Measurements from ENCODE around the gene DDX31. TPM values are rescaled to one million over a fixed set of nuclear protein-coding genes. Genes with fewer than 3 reads are reported as not detected.
A peak's percentile ranks its signal among the peaks of the same experiment; 100 is the strongest.
"Not testable (repeated sequence)": the region's sequence is repeated elsewhere in the genome, so short reads cannot be mapped to it uniquely, and the experiment has no call there.

DDX31 gene
- total and polyA plus RNA-seq, 9 of the 15 experiments (the other 6 are each of a cell fraction or from before 2014, with no cell fraction given), result 11.9 to 24.6 (median 22.2) TPM

DNA sequence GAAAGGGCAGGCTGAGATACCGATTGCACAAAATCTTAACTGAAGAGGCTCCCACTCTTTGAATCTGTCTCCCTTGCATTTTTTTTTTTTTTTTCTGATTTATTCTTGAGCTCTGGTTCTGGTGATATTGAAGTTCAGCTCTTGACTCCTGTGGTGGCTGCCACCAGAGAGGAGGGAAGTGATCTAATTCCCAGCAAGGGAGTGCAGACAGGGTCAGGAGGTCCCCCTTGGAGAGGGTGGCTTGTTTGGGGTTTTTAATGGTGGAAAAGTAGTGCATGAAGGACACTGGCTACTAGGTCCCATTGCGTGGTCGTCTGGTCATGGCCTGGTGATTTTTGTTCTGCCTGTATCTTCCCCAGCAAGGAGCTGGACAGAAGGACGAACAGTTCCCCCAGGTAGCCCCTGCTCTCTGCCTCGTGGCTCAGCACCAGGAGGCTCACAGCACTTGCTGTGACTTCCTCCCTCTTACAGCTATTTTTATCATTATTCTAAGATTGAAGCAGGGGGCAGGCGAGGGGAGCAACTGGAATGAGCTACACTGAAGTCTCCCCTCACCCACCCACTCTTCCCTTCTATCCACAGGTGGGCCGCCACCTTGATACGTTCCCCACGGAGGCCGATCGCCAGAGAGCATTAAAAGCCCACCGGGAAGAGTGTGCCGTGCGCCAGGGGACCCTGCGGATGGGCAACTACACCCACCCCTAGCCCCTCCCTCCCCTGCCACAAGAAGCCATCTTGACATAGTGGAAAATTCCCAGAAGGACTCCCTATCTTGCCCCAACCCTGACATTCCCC, 97.8 kb downstream of the DDX31 start:
- Histone ChIP-seq H2AFZ (ENCODE audit: low read depth, low read length) (no peak overlapping the region), H4K20me1 (replicated peaks; ENCODE audit: control insufficient read depth, insufficient read depth, low read length) (peaks cover 7% of the 10 kb centered on the region), H3K79me2 (ENCODE audit: control insufficient read depth, insufficient read depth, low read length) (no peaks in the 10 kb centered on the region), H3K9me3 (replicated peaks; ENCODE audit: control insufficient read depth, insufficient read depth, low read depth, low read length) (no peaks in the 10 kb centered on the region), H3K36me3 (ENCODE audit: control insufficient read depth, insufficient read depth, low read length) (no peaks in the 10 kb centered on the region), H3K9me1 (ENCODE audit: control insufficient read depth, insufficient read depth, low read length) (no peaks in the 10 kb centered on the region), H3K4me1 (replicated peaks in 1 of 2; ENCODE audit: control insufficient read depth in 2 of 2, insufficient read depth in 2 of 2, low read length in 2 of 2) (no peaks in the 10 kb centered on the region), H3K27ac (ENCODE audit: extremely low read depth, low read depth, low read length) (no peak overlapping the region), H3K4me3 (no peak overlapping the region), H3K27me3 (ENCODE audit: control insufficient read depth in 2 of 2, insufficient read depth in 2 of 2, low read length in 2 of 2) (peaks cover 6 to 59% of the 10 kb centered on the region in 2 experiments; a peak in 4 of 5 replicates), H3K4me2 (ENCODE audit: insufficient read depth, low read length) (no peak overlapping the region), H3K9ac (ENCODE audit: insufficient read depth in 1 of 2, low read depth in 2 of 2, low read length in 2 of 2) (no peak overlapping the region)
- DNase-seq (ENCODE audit: extremely low read depth in 1 of 4, low spot score in 3 of 4), result no peak
- no peak for FAIRE-seq
- CTCF ChIA-PET (ENCODE audit: low intra/inter-chr PET ratio), result no interaction called here
- TF ChIP-seq ZNF316 (IDR thresholded peaks at IDR 0.05) (0 out of 2 replicates have a peak, but pooled peaks have one; percentile 17), KLF6 (CRISPR knock-in tag; IDR thresholded peaks at IDR 0.05; ENCODE audit: borderline replicate concordance) (no peak)
- 3% methylated on average over 13 of the region's 15 CpGs for WGBS (ENCODE audit: insufficient coverage, low coverage, missing lambda C conversion rate)
- POLR2A ChIA-PET, result interaction anchor here (0.6 kb wide), 1 partner anchor 175 kb away, joined by 3 read pairs; no protein-coding TSS in a partner anchor
- in situ Hi-C loops (cut with MboI), result no loop called here
- intact Hi-C loops (cut with micrococcal nuclease), result no loop called here
- ATAC-seq, result no peak
- no TSS peak for BruUV-seq (replicated peaks)

GRCh38 chr9:132568787-132569186, 101.0 kb downstream of the DDX31 start:
- ATAC-seq; H3K27ac ChIP-seq (ENCODE audit: extremely low read depth, low read depth, low read length); H3K9ac ChIP-seq (ENCODE audit: insufficient read depth in 1 of 2, low read depth in 2 of 2, low read length in 2 of 2); FAIRE-seq; H3K9me3 ChIP-seq (replicated peaks; ENCODE audit: control insufficient read depth, insufficient read depth, low read depth, low read length); H3K4me1 ChIP-seq (replicated peaks in 1 of 2; ENCODE audit: control insufficient read depth in 2 of 2, insufficient read depth in 2 of 2, low read length in 2 of 2); BruUV-seq (replicated peaks); H3K79me2 ChIP-seq (ENCODE audit: control insufficient read depth, insufficient read depth, low read length); H3K4me3 ChIP-seq; H3K4me2 ChIP-seq (ENCODE audit: insufficient read depth, low read length); H3K9me1 ChIP-seq (ENCODE audit: control insufficient read depth, insufficient read depth, low read length); DNase-seq (ENCODE audit: extremely low read depth in 1 of 4, low spot score in 3 of 4); H4K20me1 ChIP-seq (replicated peaks; ENCODE audit: control insufficient read depth, insufficient read depth, low read length); H2AFZ ChIP-seq (ENCODE audit: low read depth, low read length); H3K36me3 ChIP-seq (ENCODE audit: control insufficient read depth, insufficient read depth, low read length); CTCF ChIA-PET (ENCODE audit: low intra/inter-chr PET ratio); intact Hi-C loops (cut with micrococcal nuclease); in situ Hi-C loops (cut with MboI): not testable (repeated sequence)
- POLR2A ChIA-PET, result interaction anchor here (0.8 kb wide), 1 partner anchor 18 kb away, joined by 3 read pairs; no protein-coding TSS in a partner anchor
- peaks cover 21 to 66% of the 10 kb centered on the region in 2 experiments; a peak in 4 of 5 replicates for H3K27me3 ChIP-seq (ENCODE audit: control insufficient read depth in 2 of 2, insufficient read depth in 2 of 2, low read length in 2 of 2)
- WGBS (ENCODE audit: insufficient coverage, low coverage, missing lambda C conversion rate), result 3% methylated on average over 2 of the region's 2 CpGs
